ENCODE measurements around the gene CAMK2B.

GRCh38 chr7:44195889-44196288 is 129.5 kb downstream of the CAMK2B start:
- TF ChIP-seq, protein P1, sequence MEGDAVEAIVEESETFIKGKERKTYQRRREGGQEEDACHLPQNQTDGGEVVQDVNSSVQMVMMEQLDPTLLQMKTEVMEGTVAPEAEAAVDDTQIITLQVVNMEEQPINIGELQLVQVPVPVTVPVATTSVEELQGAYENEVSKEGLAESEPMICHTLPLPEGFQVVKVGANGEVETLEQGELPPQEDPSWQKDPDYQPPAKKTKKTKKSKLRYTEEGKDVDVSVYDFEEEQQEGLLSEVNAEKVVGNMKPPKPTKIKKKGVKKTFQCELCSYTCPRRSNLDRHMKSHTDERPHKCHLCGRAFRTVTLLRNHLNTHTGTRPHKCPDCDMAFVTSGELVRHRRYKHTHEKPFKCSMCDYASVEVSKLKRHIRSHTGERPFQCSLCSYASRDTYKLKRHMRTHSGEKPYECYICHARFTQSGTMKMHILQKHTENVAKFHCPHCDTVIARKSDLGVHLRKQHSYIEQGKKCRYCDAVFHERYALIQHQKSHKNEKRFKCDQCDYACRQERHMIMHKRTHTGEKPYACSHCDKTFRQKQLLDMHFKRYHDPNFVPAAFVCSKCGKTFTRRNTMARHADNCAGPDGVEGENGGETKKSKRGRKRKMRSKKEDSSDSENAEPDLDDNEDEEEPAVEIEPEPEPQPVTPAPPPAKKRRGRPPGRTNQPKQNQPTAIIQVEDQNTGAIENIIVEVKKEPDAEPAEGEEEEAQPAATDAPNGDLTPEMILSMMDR (optimal IDR thresholded peaks at IDR 0.05 in 1 of 3, IDR thresholded peaks at IDR 0.05 in 1 of 3, conservative IDR thresholded peaks at IDR 0.05 in 1 of 3; ENCODE audit: extremely low read depth in 1 of 3, insufficient read depth in 2 of 3, low read length in 3 of 3): no peak
- no peak for TF ChIP-seq EZH2 (IDR thresholded peaks at IDR 0.05; ENCODE audit: low read length)
